IMR-90 (cell line): ENCODE data around the gene GRAMD2A. TPM values are rescaled to one million over a fixed set of nuclear protein-coding genes. Genes with fewer than 3 reads are reported as not detected.

ENCODE experiments used
- ATAC-seq: fragments of 200-7000 bp; cut with Tn5 transposase; 2 replicates; pipeline ENCODE4 v1.9.1; 2020; ENCODE audit warnings: low read depth, mild to moderate bottlenecking, moderate library complexity
- BruUV-seq: library from RNA; stranded (reverse); fragments of 400-500 nt; replicated peaks from 2 replicates; lab custom pipeline; 2021; lab: Mats Ljungman, UMichigan
- CTCF ChIA-PET: fragments of 300-600 bp; formaldehyde crosslinking; extraction: SDS; loops from one replicate; lab custom pipeline; 2021; ENCODE audit warnings: antibody characterized with exemption; lab: Yijun Ruan, JAX
- POLR2A ChIA-PET: fragments of 300-600 bp; sonication (Branson Sonifier 250); formaldehyde crosslinking; loops from one replicate; lab custom pipeline; 2022; ENCODE audit warnings: antibody characterized with exemption; ENCODE audit not compliant: unreplicated experiment; lab: Charles Lee
- DNase-seq: peaks from one replicate; pipeline ENCODE4 v3.0.0; 2013
- H2AFZ ChIP-seq: replicated peaks from 2 replicates; pipeline ENCODE3; 2013; ENCODE audit warnings: low read length, mild to moderate bottlenecking; ENCODE audit not compliant: poor library complexity
- H2AK5ac ChIP-seq: 2 replicates; pipeline ENCODE4 v1.6.1; 2013; ENCODE audit warnings: low read depth, low read length, inconsistent platforms
- H2AK9ac ChIP-seq: replicated peaks from 2 replicates; pipeline ENCODE3; 2013; ENCODE audit warnings: mild to moderate bottlenecking, low read depth, low read length, moderate library complexity; ENCODE audit not compliant: poor library complexity
- H2BK120ac ChIP-seq: 2 replicates; pipeline ENCODE4 v1.6.1; 2013; ENCODE audit warnings: low read depth, low read length, inconsistent platforms
- H2BK15ac ChIP-seq: 3 replicates; pipeline ENCODE4 v1.6.1; 2013; ENCODE audit warnings: low read depth, low read length, inconsistent platforms
- H2BK20ac ChIP-seq: 2 replicates; pipeline ENCODE4 v1.6.1; 2013; ENCODE audit warnings: low read depth, mild to moderate bottlenecking, inconsistent platforms, low read length, moderate library complexity
- H2BK5ac ChIP-seq: 2 replicates; pipeline ENCODE4 v1.6.1; 2013; ENCODE audit warnings: mild to moderate bottlenecking, low read depth, low read length, inconsistent platforms; ENCODE audit not compliant: poor library complexity, severe bottlenecking
- H3K14ac ChIP-seq: replicated peaks from 2 replicates; pipeline ENCODE4 v1.6.1; 2013; ENCODE audit warnings: low read depth, low read length, inconsistent platforms
- H3K18ac ChIP-seq: 2 replicates; pipeline ENCODE4 v1.6.1; 2013; ENCODE audit warnings: low read depth, low read length, control low read depth
- H3K23ac ChIP-seq: 2 replicates; pipeline ENCODE4 v1.6.1; 2013; ENCODE audit warnings: low read depth, low read length, inconsistent platforms
- H3K27ac ChIP-seq: 2 replicates; pipeline ENCODE4 v1.5.1; 2013; ENCODE audit warnings: mild to moderate bottlenecking, control low read depth, low read length; ENCODE audit not compliant: insufficient read depth
- H3K27me3 ChIP-seq: 2 replicates; pipeline ENCODE4 v1.6.1; 2013; ENCODE audit warnings: low read length; ENCODE audit not compliant: control insufficient read depth, insufficient read depth
- H3K36me3 ChIP-seq: 2 replicates; pipeline ENCODE4 v1.6.1; 2013; ENCODE audit warnings: low read length, mixed read lengths; ENCODE audit not compliant: control insufficient read depth, insufficient read depth
- H3K4ac ChIP-seq: 2 replicates; pipeline ENCODE4 v1.6.1; 2013; ENCODE audit warnings: low read depth, low read length, inconsistent platforms
- H3K4me1 ChIP-seq: 2 replicates; pipeline ENCODE4 v1.6.1; 2013; ENCODE audit warnings: low read length, mixed read lengths; ENCODE audit not compliant: control insufficient read depth, insufficient read depth
- H3K4me2 ChIP-seq: 2 replicates; pipeline ENCODE4 v1.6.1; 2013; ENCODE audit warnings: low read depth, mild to moderate bottlenecking, control low read depth, low read length, moderate library complexity
- H3K4me3 ChIP-seq: 2 replicates; pipeline ENCODE4 v1.5.1; 2013; ENCODE audit warnings: low read depth, mild to moderate bottlenecking, control low read depth, low read length, moderate library complexity; ENCODE audit not compliant: insufficient read depth
- H3K56ac ChIP-seq: 2 replicates; pipeline ENCODE4 v1.6.1; 2013; ENCODE audit warnings: low read length, inconsistent platforms; ENCODE audit not compliant: insufficient read depth; ENCODE audit errors: extremely low read depth
- H3K79me1 ChIP-seq, 2 experiments: 2 replicates each; pipeline ENCODE4 v1.6.1; 2013; ENCODE audit warnings: low read length in 2 of 2, inconsistent platforms in 1 of 2, low read depth in 1 of 2
- H3K9ac ChIP-seq: 2 replicates; pipeline ENCODE4 v1.6.1; 2013; ENCODE audit warnings: low read depth, low read length, control low read depth
- H3K9me1 ChIP-seq: 2 replicates; pipeline ENCODE4 v1.6.1; 2013; ENCODE audit warnings: low read length, inconsistent platforms; ENCODE audit not compliant: insufficient read depth
- H3K9me3 ChIP-seq: 2 replicates; pipeline ENCODE4 v1.6.1; 2013; ENCODE audit warnings: low read length; ENCODE audit not compliant: control insufficient read depth, insufficient read depth
- H4K20me1 ChIP-seq: 2 replicates; pipeline ENCODE4 v1.6.1; 2013; ENCODE audit warnings: low read length, inconsistent platforms; ENCODE audit not compliant: insufficient read depth
- H4K5ac ChIP-seq: 2 replicates; pipeline ENCODE4 v1.6.1; 2013; ENCODE audit warnings: mild to moderate bottlenecking, low read depth, low read length, control low read depth
- H4K8ac ChIP-seq, 2 experiments: 2 replicates each; pipeline ENCODE4 v1.6.1; 2013; ENCODE audit warnings: low read depth in 2 of 2, low read length in 2 of 2, control low read depth in 1 of 2, inconsistent platforms in 1 of 2
- H4K91ac ChIP-seq: 2 replicates; pipeline ENCODE4 v1.6.1; 2013; ENCODE audit warnings: low read depth, low read length, inconsistent platforms; ENCODE audit not compliant: insufficient read depth
- CHD1 ChIP-seq: IDR thresholded peaks from 2 replicates; pipeline ENCODE4 v1.6.1; 2012; ENCODE audit warnings: low read depth, low read length, improper control_type of control experiment
- CTCF ChIP-seq: conservative IDR thresholded peaks from 2 replicates; pipeline ENCODE4 v1.5.1; 2012; ENCODE audit warnings: mild to moderate bottlenecking, low read depth, low read length, improper control_type of control experiment
- FOS ChIP-seq: fragments of 150-350 bp; IDR thresholded peaks from 2 replicates; pipeline ENCODE4 v1.6.1; 2016; ENCODE audit warnings: low read depth, low read length
- MAZ ChIP-seq: IDR thresholded peaks from 2 replicates; pipeline ENCODE4 v1.6.1; 2012; ENCODE audit warnings: low read depth, mild to moderate bottlenecking, low read length, improper control_type of control experiment, moderate library complexity, borderline replicate concordance
- POLR2A ChIP-seq: IDR thresholded peaks from 2 replicates; pipeline ENCODE4 v1.6.1; 2012; ENCODE audit warnings: mild to moderate bottlenecking, low read depth, low read length
- RAD21 ChIP-seq: IDR thresholded peaks from 2 replicates; pipeline ENCODE4 v1.6.1; 2012; ENCODE audit warnings: low read length, improper control_type of control experiment
- RFX5 ChIP-seq: IDR thresholded peaks from 2 replicates; pipeline ENCODE4 v1.8.0; 2012; ENCODE audit warnings: low read depth, mild to moderate bottlenecking, low read length, moderate library complexity
- SMC3 ChIP-seq: fragments of 150-350 bp; IDR thresholded peaks from 2 replicates; pipeline ENCODE4 v1.6.1; 2016; ENCODE audit warnings: low read depth, mild to moderate bottlenecking, antibody characterized with exemption, low read length, moderate library complexity
- USF2 ChIP-seq: fragments of 150-350 bp; IDR thresholded peaks from 2 replicates; pipeline ENCODE4 v1.6.1; 2017; ENCODE audit warnings: mild to moderate bottlenecking, antibody characterized with exemption, low read length, low read depth
- WGBS, 2 experiments: methylation state at CpG; one replicate each; pipeline versions ENCODE4 v1.1.5 to v1.1.7; 2013; ENCODE audit warnings: missing lambda C conversion rate in 2 of 2; ENCODE audit not compliant: insufficient read length in 1 of 2; ENCODE audit errors: extremely low coverage in 2 of 2; 5-methylcytosine and 5-hydroxymethylcytosine counted together
- dilution Hi-C: fragments of 300-500 bp; cut with HindIII; formaldehyde crosslinking; loops from one replicate; pipeline ENCODE4 v1.14.3; 2018; ENCODE audit warnings: low sequenced_read_pairs; ENCODE audit not compliant: unreplicated experiment
- in situ Hi-C: fragments of 300-500 bp; cut with MboI; formaldehyde crosslinking; loops from 3 replicates; pipeline ENCODE4 v1.14.3; 2019; ENCODE audit warnings: low sequenced_read_pairs, inconsistent platforms, mixed read lengths
- intact Hi-C: fragments of 100-400 bp; cut with micrococcal nuclease; formaldehyde crosslinking; loops from 2 replicates; pipeline ENCODE4 v1.10.0; 2022
- polyA plus RNA-seq, 3 experiments: library from polyadenylated mRNA; depleted of rRNA; stranded (reverse); fragments of >200 nt; gene quantifications; 2 replicates each; pipeline ENCODE4 v1.2.3, GENCODE V29; 2012; ENCODE audit warnings: low replicate concordance in 1 of 3
- total RNA-seq: library from RNA; depleted of rRNA; stranded (reverse); fragments of >200 nt; gene quantifications from 2 replicates; pipeline ENCODE4 v1.2.3, GENCODE V29; 2012

The GRAMD2A gene
- total and polyA plus RNA-seq, 2 of the 4 experiments (the other 2 are of a cell fraction) = 0.14 to 0.18 TPM

GRCh38 chr15:72174551-72175165 lies 22.9 kb downstream of the GRAMD2A start:
- peaks cover 54% of the 10 kb centered on the region for H3K27me3 ChIP-seq
- H3K4me3 ChIP-seq = no peak overlapping the region
- H2BK120ac ChIP-seq = no peak overlapping the region
- no peaks in the 10 kb centered on the region for H3K4me1 ChIP-seq
- H3K9ac ChIP-seq = no peak overlapping the region
- no peak overlapping the region for H4K91ac ChIP-seq
- 80% methylated on average over 4 of the region's 5 CpGs; no CpG with 5 or more reads in 1 of the 2 experiments for WGBS, 2 experiments
- no peaks in the 10 kb centered on the region; the same call in 1 of the 2 replicates for H3K9me1 ChIP-seq
- no peaks in the 10 kb centered on the region for H4K20me1 ChIP-seq
- dilution Hi-C loops (no loop called here), in situ Hi-C loops (no loop called here), intact Hi-C loops (no loop called here)
- ChIA-PET CTCF (no interaction called here), POLR2A (no interaction called here)
- H3K27ac ChIP-seq = no peak overlapping the region
- no peak overlapping the region for H4K5ac ChIP-seq
- H2AK9ac ChIP-seq = no peak overlapping the region
- no peak overlapping the region for H3K4me2 ChIP-seq
- no peak for ATAC-seq
- H2AK5ac ChIP-seq = no peak overlapping the region
- H3K79me1 ChIP-seq = no peaks in the 10 kb centered on the region
- no peak overlapping the region for H3K56ac ChIP-seq
- H3K36me3 ChIP-seq = no peaks in the 10 kb centered on the region
- no peak for DNase-seq
- H2BK20ac ChIP-seq = no peak overlapping the region
- no peaks in the 10 kb centered on the region for H3K9me3 ChIP-seq
- BruUV-seq = no TSS peak
- no peak overlapping the region for H3K23ac ChIP-seq
- no peak overlapping the region for H3K4ac ChIP-seq
- H4K8ac ChIP-seq = no peak overlapping the region
- no peak overlapping the region for H3K14ac ChIP-seq
- H3K18ac ChIP-seq = no peak overlapping the region
- no peak overlapping the region for H2BK5ac ChIP-seq
- H2BK15ac ChIP-seq = no peak overlapping the region
- no peak for TF ChIP-seq MAZ
- TF ChIP-seq CTCF = no peak
- no peak for TF ChIP-seq SMC3
- TF ChIP-seq RFX5 = no peak
- no peak for TF ChIP-seq USF2
- no peak for TF ChIP-seq FOS
- no peak for TF ChIP-seq POLR2A
- TF ChIP-seq CHD1 = no peak
- no peak for TF ChIP-seq RAD21
- no peak overlapping the region for H2AFZ ChIP-seq
